Lower leg skin (tissue), 4 donors: Measurements from ENCODE around the gene ABCG1. TPM values are rescaled to one million over a fixed set of nuclear protein-coding genes. Genes with fewer than 3 reads are reported as not detected.
"Not testable (repeated sequence)": the region's sequence is repeated elsewhere in the genome, so short reads cannot be mapped to it uniquely, and the experiment has no call there.

ENCODE experiments used
- DNase-seq, 2 donors: peaks; one replicate each; pipeline ENCODE4 v3.0.0-alpha.2; 2019; ENCODE audit warnings: low spot score in 2 of 2
- H3K4me3 ChIP-seq: fragments of 200-600 bp; sonication (generic); 2 replicates; pipeline ENCODE4 v1.5.1; 2017; ENCODE audit warnings: mild to moderate bottlenecking, low read depth; ENCODE audit not compliant: poor library complexity, severe bottlenecking
- POLR2A ChIP-seq, 2 donors: fragments of 450-650 bp; IDR thresholded peaks; one replicate each; pipeline ENCODE4 v1.6.1; 2016 to 2017; ENCODE audit warnings: antibody characterized with exemption in 2 of 2, mild to moderate bottlenecking in 1 of 2, moderate library complexity in 1 of 2
- WGBS, 2 donors: methylation state at CpG; one replicate each; pipeline ENCODE4 v1.1.5; 2018; 5-methylcytosine and 5-hydroxymethylcytosine counted together
- intact Hi-C: fragments of 100-400 bp; cut with DNase I; formaldehyde crosslinking; loops from one replicate; pipeline ENCODE4 v1.15.0; 2023; ENCODE audit warnings: low total_unique reads
- total RNA-seq, 4 donors: library from RNA; depleted of rRNA; stranded (reverse); fragments of >200 nt; gene quantifications; one replicate each; pipeline ENCODE4 v1.1.0, GENCODE V29; 2016
- TF ChIP-seq, protein P1 (sequence below), 3 donors: fragments of 450-650 bp; IDR thresholded peaks; one replicate each; pipeline ENCODE4 v1.5.1; 2016; ENCODE audit warnings: antibody characterized with exemption in 3 of 3, mild to moderate bottlenecking in 3 of 3, moderate library complexity in 2 of 3

ABCG1 gene
- total RNA-seq, 4 donors from 2014 or later: 49.4 to 80.2 (median 52.7) TPM

DNA sequence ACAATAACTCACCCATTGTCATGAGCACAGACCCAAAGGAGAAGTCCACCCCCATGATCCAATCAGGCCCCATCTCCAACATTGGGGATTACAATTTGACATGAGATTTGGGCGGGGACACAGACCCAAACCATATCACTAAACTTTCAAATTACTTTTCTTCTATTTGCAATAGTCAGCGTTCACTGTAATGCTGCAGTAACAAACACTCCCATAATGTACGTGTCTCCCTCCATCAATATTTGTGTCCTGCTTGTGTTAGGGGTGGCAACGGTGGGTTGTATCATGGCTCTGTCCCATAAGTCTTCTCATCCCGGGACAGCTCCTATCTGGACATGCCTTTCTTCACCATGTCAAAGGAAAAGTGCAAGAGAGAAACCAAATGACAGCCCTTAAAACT is 70.0 kb downstream of the ABCG1 start:
- intact Hi-C loops: no loop called here
- WGBS, 2 donors: 96 to 98% methylated on average over 5 of the region's 5 CpGs
- TF ChIP-seq POLR2A (IDR thresholded peaks at IDR 0.05): no peak
- TF ChIP-seq, protein P1, sequence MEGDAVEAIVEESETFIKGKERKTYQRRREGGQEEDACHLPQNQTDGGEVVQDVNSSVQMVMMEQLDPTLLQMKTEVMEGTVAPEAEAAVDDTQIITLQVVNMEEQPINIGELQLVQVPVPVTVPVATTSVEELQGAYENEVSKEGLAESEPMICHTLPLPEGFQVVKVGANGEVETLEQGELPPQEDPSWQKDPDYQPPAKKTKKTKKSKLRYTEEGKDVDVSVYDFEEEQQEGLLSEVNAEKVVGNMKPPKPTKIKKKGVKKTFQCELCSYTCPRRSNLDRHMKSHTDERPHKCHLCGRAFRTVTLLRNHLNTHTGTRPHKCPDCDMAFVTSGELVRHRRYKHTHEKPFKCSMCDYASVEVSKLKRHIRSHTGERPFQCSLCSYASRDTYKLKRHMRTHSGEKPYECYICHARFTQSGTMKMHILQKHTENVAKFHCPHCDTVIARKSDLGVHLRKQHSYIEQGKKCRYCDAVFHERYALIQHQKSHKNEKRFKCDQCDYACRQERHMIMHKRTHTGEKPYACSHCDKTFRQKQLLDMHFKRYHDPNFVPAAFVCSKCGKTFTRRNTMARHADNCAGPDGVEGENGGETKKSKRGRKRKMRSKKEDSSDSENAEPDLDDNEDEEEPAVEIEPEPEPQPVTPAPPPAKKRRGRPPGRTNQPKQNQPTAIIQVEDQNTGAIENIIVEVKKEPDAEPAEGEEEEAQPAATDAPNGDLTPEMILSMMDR (IDR thresholded peaks at IDR 0.05): no peak
- no peak for DNase-seq
- no peak overlapping the region for H3K4me3 ChIP-seq

DNA sequence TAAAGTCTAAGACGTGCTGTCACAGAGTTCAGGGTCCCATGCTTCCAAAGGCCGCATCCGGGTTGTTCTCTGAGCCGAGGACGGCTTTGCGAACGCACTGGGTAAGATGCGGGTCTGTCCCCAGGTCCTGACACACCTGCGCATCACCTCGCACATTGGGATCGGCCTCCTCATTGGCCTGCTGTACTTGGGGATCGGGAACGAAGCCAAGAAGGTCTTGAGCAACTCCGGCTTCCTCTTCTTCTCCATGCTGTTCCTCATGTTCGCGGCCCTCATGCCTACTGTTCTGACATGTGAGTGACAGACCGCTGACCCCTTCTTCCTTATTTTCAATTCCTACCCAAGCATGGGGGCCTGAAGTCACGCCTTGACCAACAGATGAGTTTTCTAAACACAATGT is 71.0 kb downstream of the ABCG1 start:
- no peak overlapping the region for H3K4me3 ChIP-seq
- intact Hi-C loops: no loop called here
- TF ChIP-seq, protein P1 (IDR thresholded peaks at IDR 0.05): no peak
- TF ChIP-seq POLR2A (IDR thresholded peaks at IDR 0.05): no peak
- 88 to 90% methylated on average over 18 of the region's 18 CpGs for WGBS, 2 donors
- DNase-seq: peak in 1 of 2 donors; percentile 56

DNA sequence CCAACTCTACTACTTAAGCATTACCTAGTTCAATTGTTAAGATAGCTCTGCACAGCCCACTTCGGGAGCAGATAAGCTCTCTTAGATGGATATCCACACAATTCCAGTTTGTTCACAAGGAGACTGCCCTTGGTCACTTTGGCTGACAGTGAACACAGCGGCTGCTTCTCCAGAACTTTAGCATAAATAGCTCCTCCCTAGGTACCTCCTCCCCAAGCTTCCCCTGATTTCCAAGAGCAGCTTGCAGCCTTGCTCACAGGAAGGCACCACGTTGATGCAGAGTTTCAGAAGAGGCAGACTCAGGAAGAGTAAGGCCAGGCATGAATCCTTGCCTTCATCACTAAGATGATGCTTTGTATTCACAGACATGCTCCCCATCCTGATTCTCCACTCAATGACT is 71.6 kb downstream of the ABCG1 start:
- TF ChIP-seq, protein P1 (IDR thresholded peaks at IDR 0.05): no peak
- no peak for TF ChIP-seq POLR2A (IDR thresholded peaks at IDR 0.05)
- DNase-seq: no peak
- intact Hi-C loops: no loop called here
- WGBS, 2 donors: 62 to 73% methylated on average over 3 of the region's 3 CpGs
- no peak overlapping the region for H3K4me3 ChIP-seq

DNA sequence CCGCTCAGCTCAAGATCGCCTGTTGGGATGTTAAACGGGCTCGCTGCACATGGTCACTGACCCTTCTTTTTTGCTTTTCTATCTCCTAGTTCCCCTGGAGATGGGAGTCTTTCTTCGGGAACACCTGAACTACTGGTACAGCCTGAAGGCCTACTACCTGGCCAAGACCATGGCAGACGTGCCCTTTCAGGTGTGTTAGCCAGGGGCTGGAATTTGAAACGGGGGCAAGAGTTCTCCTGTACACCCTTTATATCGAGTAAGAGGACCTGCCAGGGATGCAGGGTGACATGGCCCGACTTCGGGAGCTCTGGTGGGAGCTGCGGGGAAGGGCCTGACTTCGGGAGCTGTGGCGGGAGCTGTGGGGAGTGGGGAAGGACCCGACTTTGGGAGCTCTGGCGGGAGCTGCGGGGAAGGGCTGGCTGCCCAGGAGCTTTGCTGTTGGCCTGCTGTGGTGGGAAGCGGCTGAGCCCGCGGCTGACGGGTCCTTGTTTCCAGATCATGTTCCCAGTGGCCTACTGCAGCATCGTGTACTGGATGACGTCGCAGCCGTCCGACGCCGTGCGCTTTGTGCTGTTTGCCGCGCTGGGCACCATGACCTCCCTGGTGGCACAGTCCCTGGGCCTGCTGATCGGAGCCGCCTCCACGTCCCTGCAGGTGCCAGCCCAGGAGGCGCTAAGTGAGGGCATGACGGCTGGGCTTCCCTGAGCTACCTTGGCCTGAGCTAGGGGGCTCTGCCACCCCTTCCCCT is 72.2 kb downstream of the ABCG1 start:
- intact Hi-C loops: no loop called here
- H3K4me3 ChIP-seq: no peak overlapping the region
- no peak for TF ChIP-seq POLR2A (IDR thresholded peaks at IDR 0.05)
- TF ChIP-seq, protein P1 (IDR thresholded peaks at IDR 0.05): no peak
- DNase-seq: no peak
- WGBS, 2 donors: 85 to 90% methylated on average over 30 to 35 of the region's 35 CpGs

DNA sequence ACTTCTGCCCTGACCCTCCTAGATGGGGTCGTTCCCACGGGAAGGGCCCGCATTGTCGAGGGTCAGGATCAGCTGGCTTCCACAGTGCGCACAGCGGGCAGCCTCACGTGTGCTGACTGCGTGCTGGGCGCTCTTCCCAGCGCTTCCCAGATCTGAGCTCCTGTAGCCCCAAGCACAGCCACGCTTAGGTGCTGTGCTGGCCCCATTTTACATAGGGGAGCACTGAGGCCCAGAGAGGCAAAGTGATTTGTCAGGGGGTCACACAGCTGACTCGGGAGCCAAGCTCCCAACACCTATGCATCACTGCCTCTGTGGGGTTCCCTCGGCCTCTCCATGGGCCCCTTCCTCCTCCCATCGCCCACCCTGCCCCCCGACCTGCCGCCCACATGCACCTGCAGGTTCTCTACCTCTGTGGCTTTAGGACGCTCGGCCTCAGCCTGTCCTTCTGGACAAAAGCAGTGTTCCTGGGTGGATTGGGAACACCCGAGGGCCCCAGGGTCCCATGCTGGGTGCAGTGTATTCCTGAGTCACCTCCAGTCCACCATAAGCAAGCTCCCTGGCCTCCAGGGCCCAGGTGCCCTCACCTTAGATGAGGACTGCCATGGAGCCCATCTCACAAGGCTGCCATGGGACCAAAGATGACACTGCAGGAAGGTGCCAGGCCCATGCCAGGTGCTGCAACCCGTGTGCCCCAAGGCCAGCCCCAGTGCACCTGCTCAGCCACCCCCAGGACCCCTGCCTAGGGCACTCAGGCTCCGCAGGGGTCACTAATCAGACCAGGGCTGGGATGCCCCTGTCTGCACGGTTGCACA is 73.0 kb downstream of the ABCG1 start:
- no peak for DNase-seq
- WGBS, 2 donors: 89 to 90% methylated on average over 19 to 21 of the region's 22 CpGs
- no peak overlapping the region for H3K4me3 ChIP-seq
- TF ChIP-seq POLR2A (IDR thresholded peaks at IDR 0.05): no peak
- TF ChIP-seq, protein P1 (IDR thresholded peaks at IDR 0.05): no peak
- intact Hi-C loops: no loop called here

DNA sequence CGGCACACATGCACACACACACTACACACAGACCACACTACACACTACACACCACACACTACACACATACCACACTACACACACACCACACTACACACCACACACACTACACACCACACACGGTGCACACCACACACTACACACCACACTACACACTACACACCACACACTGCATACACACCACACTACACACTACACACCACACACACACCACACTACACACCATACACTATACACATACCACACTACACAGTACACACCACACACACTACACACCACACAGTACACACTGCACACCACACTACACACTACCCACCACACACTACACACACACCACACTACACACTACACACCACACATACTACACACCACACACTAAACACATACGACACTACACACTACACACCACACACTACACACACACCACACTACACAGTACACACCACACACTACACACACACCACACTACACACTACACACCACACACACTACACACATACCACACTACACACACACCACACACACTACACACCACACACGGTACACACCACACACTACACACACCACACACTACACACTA is 73.7 kb downstream of the ABCG1 start:
- H3K4me3 ChIP-seq, DNase-seq, intact Hi-C loops: not testable (repeated sequence)
- 85 to 90% methylated on average over 4 of the region's 4 CpGs for WGBS, 2 donors
